HG03108 (cell line): ENCODE data around the gene ARHGEF37.
A peak's percentile ranks its signal among the peaks of the same experiment; 100 is the strongest.

ENCODE experiments used
- ATAC-seq: cut with Tn5 transposase; IDR thresholded peaks from one replicate; pipeline ENCODE4 v1.9.1; 2021; ENCODE audit warnings: moderate library complexity; ENCODE audit not compliant: unreplicated experiment

Gene ARHGEF37

DNA sequence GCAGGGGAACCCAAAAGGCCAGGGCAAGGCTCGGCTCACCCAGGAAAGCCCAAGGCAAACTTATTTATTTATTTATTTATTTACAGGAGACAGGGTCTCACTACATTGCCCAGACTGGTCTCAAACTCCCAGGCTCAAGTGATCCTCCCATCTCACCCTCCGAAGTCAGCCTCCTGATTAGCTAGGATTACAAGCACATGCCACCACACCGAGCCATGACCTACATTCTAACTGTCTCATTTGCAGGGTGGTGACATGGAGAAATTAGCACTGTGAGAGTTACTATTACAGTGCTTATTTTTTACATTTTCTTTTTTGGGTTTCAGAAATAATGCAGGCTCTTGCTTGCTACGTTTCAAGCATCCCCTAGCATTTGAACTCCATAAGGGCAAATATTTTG, 18.1 kb downstream of the ARHGEF37 start:
- no peak for ATAC-seq

DNA sequence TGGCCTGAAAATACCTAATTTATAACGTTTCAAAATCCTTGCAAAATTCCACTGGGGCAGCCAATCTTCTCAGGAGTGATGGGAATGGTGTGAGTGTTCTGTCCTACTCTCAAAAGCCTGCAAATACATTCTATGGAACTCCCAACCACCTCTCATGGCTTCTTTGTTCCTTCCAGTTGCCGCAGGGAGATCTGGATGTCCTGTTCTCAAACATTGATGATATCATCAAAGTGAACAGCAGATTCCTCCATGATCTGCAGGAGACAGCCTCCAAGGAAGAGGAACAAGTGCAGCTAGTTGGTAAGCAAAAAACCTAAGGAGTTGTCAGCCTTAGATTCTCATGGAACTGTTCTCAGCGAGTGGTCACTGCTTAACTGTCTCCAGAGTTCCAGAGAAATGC, 19.6 kb downstream of the ARHGEF37 start:
- no peak for ATAC-seq

DNA sequence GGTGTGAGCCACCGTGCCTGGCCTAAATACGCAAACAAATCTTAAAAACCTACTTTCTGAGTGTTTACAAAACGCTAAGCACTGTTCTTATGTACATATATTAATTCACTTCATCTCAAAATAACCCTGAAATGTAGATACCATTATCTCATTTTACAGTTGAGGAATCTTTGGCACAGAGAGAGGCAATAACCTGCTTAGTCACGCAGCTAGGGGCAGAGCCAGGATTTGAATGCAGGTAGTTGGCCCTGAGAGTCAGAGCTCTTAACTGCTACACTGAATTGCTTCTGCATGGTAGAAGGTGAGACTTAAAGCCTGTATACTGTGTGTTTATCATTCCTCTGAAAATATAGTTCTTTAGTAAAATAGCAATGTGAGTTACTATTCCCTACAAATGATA, 21.9 kb downstream of the ARHGEF37 start:
- no peak for ATAC-seq

DNA sequence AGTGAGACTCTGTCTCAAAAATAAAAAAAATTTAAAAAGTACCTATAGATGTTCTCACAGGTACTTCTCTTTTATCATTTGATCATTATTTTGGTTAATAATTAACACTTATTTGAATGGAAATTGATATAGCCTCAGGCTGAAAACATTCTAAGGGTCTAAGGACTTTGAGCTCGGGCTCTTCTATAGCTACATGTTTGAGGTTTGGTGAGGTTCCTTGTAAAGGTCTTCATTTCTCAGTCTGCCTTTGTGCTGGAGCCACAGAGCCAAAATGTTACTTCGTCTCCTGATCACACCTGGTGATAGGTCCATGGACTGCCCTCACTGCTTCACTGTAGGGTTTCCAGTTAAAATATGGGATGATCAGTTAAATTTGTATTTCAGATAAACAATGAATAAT, 22.6 kb downstream of the ARHGEF37 start:
- no peak for ATAC-seq

DNA sequence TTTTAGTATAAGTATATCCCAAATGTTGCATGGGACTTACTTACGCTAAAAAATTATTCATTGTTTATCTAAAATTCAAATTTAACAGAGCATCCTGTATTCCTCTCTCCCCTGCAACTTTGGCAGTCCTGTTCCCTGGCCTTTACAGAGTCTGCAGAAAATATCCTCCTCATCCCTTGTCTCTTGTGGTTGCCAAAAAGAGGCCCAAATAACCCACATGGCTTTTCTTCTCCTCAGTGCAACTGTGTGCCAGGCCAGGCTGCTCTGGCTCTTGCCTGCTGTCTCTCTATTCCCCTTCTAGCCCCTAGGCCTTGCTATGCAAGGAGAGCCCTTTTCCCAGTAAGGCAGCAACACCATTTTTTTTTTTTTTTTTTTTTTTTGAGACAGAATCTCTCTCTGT, 23.0 kb downstream of the ARHGEF37 start:
- ATAC-seq = no peak

DNA sequence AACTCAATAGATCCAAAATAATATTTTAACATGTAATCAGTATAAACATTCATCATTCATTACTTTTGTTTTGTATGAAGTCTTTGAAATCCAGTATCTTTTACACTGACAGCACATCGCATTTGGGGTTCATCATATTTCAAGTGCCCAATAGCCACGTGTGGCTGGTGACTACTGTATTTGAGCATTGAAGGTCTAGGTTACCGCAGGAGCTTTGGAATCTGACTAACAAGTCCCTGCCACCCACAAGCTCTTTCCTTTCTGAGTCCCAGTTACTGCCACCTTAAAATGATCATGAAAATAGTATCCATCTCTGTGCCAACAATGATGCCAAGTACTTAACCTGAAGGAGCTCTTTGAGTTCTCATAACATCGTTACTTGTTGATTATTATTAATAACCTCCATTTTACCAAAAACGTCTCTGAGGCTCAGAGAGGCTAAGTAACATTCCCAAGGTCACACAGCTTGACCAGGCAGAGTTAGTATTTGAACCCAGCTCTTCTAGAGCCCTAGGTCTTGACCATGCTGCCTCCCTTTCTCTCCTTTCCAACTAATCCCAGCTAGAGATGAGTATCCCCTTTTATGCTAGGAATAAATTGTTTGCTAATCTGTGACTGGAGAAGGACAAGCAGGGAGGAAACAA, 24.2 kb downstream of the ARHGEF37 start:
- no peak for ATAC-seq

DNA sequence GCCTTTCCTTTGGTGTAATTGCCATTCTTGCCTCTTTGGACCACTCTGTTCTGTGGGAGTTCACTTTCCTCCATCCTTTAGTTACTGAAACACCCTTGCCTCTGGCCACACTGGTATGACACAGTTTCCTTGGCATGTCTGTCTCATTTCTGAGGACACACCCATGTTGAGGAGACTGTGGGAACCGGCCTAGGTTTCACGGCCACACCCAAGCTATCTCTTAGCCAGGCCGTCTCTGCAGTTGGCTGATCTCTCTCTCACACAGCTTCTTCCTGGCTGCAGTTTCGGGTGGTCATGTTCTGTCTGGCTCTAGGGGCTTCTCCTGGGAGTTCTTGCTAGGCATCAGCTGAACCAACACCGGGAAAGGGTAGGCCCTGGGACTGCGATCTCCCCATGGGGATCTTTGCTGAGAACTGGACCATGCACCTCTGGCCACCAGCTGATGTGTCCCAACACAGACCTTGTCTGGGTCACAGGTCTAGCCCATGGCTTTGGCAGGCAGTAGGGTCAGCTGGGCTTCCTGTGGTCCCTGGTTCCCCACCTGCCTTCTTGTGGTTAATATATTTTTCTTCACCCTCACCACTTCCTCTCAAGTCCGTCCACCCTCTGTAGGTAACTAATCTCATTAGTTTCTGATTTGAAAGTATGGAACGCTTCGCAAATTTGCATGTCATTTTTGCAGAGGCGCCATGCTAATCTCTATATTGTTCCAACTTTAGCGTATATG, 24.9 kb downstream of the ARHGEF37 start:
- ATAC-seq = peak; percentile 97

DNA sequence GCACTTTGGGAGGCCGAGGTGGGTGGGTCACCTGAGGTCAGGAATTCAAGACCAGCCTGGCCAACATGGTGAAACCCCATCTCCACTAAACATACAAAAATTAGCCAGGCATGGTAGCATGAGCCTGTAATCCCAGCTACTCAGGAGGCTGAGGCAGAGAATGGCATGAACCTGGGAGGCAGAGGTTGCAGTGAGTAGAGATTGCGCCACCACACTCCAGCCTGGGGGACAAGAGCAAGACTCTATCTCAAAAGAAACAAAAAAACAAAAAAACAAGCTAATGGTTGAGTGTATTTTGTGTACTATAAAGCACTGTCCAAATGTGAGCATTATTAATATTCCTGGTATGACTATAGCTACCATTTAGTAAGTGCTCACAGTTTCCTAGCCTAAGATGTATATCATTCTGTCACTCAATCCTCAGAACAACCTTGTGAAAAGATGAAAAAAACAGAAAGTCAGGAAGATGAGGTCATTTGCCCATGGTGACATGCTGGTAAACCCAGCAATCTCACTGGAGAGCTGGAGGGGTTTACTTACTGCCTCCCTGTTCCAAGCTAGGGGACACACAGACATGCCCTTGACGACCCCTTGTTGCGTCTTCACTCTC, 27.7 kb downstream of the ARHGEF37 start:
- no peak for ATAC-seq

DNA sequence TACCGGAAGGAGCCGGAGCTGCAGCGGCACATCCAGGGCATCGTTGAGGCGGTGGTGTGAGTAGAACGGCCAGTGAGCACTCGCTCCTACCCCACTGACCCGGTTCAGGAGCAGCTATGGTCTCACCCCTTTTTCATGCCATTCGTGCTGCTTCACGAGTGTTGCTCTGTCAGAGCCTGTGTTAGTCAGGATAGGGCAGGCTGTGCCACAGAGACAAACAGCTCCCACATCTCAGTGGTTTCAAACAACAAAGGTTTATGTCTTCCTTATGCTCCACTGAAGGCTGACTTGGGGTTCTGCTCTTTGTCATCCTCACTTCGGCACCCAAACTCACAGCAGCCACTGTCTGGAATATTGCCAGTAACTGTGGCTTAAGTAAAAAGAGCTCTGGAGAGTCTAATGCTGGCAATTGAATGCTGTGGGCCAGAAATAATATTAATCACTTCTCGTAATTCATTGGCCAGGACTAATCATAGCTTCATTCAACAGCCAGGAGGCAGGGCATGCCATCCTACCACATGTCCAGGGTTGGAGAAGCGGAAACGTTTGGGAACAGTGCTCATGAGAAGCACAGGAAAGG, 28.4 kb downstream of the ARHGEF37 start:
- no peak for ATAC-seq

DNA sequence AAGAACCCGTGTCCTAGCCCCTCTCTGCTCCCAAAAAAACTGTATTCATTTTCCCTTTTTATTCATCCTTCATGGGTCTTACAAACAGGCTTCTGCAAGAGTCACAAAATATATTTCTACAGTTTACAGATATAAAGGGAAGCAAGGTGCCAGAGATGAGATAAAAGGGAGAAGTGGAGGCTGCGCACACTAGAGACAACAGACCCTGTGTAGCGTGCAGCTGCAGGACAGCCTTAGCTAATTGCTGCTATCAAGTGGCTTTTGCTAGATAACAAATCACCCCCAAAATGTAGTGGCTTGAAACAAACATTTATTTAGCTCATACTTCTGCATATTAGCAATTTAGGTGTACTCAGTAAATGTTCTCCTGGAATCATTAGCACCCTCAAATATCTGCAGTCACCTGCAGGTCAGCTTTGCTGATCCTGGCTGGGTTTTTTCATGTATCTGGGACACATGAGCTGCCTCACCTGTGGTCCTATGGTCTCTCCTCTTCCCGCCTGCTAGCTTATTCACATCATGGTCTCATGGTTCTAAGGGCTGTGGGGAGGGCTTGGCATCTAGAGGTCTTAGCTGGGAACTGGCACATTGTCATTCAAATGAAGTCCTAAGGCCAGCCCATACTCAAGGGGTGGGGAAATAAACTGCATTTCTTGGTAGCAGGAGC, 29.4 kb downstream of the ARHGEF37 start:
- no peak for ATAC-seq

DNA sequence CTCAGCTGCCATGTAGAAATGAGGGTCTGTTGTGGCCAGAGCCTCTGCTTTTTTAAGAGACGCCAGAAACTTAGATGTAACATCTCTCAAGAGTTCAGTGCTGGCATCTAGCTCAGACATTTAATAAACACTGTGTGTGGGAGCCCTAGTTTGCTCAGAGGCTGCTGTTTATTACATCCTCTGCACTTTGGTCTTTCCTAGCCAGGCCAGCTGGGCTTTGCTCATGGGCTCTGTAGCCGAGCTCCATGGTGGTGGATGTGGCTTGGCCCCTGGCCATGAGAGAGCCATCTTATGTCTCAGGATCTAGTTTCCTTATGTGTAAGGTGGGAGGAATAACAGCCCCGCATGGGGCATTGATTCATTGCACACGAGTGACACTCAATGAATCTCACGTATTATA, 30.0 kb downstream of the ARHGEF37 start:
- ATAC-seq = no peak

DNA sequence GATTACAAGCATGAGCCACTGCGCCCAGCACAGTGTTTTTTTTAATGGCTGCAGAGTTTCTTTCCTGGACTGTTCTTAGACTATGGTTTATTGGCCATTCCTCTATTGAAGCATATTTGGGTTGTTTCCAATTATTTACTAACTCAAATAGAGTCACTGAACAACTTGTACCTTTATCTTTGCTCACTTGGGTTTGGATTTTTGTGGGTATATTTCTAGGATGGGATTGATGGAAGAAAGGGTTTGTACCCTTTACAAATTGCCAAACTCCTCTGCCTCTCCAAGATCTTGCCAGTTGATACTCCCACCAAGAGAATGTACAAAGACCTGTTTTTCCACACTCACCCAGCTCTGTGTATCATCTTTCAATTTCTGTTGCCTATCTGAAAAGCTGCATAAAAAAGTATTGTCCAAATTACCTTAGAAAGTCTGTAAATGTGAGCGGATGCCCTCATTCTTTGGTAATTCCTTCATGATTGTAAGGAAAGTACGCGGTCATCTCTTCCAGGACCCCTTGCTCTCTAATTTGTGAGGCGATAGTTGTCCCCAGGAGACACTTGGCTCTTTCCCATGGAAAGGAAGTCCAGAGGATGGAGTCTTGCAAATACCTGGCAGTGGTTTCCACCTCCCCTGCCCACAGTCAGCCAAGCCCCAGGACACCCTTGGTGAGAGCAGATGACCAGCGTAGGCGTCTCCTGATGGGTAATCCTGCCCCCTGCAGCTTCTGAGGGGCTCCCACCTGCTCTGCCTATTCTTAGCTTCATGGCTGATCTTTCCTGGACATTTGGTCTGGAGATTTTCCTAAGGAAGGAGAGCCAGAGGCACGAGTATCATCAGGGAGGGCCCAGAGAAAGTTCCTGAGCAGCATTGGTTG, 33.0 kb downstream of the ARHGEF37 start:
- ATAC-seq = no peak

DNA sequence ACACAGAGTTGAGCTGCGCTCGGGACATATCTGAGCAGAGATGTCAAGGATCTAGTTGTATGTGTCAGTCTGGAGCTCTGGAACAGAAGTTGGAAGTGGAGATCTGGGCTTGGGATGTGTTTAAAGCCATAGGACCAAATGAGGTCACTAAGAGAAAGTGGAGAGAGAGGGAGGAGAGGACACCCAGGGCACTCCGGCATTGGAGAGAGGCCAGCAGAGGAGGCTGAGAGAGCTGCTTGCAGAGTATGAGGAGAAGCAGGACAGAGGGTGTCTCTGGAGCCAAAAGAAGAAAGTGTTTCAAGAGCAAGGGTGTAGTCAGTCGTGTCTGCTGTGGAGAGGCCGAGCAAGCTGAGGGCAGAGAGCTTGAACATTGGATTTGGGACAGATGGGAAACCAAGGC, 34.7 kb downstream of the ARHGEF37 start:
- ATAC-seq = no peak

DNA sequence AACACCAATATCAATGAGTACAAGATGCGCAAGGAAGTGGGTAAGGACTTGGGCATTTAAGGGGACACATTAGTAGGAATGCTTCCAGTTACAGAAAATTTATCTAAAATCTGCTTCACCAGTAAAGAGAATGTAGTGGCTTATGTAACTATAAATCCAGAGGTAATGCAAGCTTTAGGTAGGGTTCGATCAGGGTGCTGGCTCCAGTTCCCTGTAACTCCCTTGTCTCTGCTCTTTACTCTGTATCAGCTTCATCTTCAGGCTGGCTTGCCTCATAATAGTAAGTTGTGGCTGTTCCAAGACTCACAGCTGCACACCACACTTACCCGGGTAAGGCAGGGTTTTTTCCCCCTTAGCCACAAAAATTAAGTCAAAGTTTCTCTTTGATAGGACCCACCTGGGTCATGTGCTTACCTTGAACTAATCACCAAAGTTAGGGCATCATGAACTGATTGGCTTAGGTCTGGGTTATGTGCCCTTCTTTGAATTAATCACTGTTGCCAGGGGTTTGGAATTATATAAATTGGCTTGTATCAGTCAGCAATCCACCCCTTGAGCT, 35.5 kb downstream of the ARHGEF37 start:
- ATAC-seq = peak; percentile 39

DNA sequence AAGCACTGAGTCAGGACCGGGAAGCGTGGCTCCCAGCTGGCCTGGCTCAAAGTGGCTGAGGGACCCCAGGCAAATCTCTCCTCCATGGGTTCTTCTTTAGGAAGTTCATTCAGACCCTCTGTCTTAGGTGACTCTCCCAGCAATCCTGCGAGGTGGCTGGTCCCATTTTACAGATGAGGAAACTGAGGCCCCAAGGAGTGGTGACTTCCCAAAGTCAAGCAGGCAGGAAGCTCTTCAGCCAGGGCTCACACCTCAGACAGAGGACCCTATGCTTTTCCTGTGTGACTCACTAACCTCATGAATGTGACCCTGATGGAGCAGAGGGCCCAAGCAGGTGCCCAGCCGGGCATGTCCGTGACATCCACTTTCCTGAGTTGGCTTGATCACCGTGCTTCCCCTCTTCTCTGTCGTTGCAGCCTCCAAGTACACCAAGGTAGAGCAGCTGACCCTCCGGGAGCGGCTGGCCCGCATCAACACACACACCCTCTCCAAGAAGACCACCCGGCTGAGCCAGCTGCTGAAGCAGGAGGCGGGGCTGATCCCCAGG, 36.5 kb downstream of the ARHGEF37 start:
- no peak for ATAC-seq

DNA sequence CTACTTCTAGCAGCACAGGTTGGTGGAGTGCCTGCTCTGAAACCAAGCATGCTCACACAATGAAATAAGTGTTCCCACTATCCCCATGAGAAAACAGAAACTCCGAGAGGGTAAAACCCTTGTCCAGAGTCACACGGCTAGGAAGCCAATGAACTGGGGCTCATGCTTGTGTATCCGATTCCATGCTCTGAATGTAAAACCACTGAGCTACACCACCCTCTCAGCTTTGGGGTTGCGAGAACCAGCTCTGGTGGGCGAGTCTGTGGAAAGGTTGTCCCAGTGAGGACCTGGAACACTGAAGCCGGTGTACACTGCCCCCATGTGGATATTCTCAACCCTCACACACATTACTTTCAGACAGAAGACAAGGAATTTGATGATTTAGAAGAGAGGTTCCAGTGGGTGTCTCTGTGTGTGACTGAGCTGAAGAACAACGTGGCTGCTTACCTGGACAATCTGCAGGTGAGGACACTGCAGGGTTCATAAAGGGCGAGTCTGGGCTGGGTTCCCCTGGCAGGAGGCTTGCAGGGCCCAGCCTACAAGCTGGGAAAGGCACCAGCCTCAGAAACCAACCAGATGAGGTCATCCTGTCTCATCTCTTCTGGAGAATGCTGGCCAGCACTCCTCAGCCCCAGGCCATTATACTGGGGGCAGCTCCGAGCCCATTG, 37.4 kb downstream of the ARHGEF37 start:
- peak; percentile 61 for ATAC-seq

DNA sequence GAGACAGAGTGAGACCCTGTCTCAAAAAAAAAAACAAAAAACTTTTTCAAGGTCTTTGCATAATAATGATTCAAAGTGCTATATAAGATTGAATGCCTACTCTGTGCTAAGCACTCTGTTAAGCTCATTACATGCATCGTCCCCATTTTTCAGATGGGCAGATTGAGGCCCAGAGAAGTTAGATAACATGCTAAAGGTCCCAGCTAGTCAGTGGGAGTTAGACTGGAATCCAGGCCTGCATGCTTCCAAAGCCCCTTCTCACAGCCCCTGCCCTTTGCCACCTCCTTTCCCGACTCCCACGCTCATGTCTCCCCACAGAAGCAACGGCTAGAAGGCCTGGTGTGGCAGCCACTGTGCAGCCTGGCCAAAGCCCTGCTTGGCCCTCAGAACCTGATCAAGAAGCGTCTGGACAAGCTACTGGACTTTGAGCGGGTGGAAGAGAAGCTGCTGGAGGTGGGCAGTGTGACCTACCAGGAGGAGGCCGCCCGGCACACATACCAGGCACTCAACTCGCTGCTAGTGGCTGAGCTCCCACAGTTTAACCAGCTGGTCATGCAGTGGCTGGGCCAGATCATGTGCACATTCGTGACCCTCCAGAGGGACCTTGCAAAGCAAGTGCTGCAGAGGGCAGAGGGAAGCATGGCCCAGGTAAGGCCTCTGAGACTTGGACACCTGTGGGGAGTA, 40.3 kb downstream of the ARHGEF37 start:
- no peak for ATAC-seq

DNA sequence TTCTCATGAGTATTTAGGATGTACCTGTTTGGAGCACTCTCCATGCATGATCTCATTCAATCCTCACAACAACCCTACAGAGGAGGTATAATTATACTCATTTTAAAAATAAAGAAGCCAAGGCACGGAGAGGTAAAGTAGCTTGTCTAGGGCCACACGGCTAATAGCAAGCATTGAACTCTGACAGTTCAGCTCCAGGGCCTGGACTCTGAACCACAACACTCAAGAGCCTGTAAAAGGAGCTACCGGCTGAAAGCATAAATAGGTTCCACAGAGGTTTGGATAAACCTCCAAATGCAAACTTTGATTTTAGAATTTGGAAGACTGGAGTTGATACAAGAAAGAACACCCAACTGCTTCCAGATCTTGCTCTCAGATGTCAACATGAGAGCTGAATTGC, 41.2 kb downstream of the ARHGEF37 start:
- ATAC-seq = no peak

DNA sequence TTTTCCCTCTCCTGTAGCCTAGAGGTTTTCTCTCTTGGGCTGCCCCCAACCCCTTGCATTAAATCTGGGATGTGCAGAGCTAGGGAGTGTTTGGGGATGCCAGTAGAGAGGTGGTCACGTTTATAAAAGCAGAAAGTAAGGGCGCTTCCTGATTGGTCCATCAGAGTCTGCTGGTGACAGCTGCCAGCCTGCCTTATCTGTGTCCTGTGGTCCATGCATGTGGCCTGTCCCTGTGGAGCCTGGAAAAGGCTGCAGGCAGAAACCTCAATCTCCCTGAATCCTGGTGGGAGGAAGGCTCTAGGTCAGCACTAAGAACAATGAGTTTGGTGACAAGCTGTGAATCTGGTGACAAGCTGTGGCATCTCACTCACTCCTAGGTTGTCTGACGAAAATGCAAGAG, 42.2 kb downstream of the ARHGEF37 start:
- ATAC-seq = no peak
